GM12873 (cell line): ENCODE results near the gene ERI3.
A peak's percentile ranks its signal among the peaks of the same experiment; 100 is the strongest.

ENCODE experiments used
- CTCF ChIP-seq: IDR thresholded peaks from 2 replicates; pipeline ENCODE4 v1.5.1; 2012; ENCODE audit warnings: low read depth, mild to moderate bottlenecking, moderate library complexity, low read length, control low read depth; ENCODE audit not compliant: insufficient read depth; ENCODE audit errors: missing control alignments

ERI3 gene

DNA sequence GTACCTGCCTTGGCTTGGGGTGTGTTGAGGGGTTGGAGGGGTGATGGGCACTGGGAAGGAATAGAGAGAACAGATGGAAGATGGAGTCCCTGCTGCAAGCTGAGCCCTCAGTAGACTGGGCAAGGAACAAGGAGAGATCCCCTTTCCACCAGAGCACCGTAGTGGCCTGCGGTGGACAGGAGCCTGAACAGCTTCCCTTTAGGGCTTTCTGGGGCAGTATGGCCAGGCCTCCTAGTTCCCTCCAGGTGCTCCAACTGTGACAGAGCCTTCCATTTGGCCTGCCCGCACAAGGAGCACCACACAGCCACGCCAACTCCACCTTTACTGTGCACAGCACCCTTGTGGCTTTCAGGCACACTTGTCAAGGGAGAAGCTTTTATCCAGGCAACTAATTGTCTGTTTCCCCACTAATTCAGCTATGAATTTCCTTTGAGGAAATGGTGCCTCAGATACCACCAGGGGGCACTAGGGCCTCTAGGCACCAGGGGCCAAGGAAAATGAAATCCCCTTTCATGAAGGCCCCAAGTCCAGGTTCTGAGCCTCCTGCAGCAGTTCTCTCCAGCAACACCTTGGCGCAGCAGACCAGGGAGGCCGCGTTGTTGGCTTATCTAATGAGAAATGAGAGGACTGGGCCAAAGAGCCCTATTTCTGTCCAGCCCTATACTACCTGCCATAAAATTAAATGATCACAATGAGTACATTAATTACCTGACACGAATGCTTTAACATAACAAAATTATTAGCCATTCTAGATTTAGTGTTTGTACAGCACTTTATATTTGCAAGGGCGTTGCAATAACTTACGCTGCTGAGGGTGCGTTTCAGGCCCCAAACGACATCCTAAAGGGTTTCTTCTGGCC is 23.1 kb upstream of the ERI3 start:
- peak; percentile 76 for TF ChIP-seq CTCF

DNA sequence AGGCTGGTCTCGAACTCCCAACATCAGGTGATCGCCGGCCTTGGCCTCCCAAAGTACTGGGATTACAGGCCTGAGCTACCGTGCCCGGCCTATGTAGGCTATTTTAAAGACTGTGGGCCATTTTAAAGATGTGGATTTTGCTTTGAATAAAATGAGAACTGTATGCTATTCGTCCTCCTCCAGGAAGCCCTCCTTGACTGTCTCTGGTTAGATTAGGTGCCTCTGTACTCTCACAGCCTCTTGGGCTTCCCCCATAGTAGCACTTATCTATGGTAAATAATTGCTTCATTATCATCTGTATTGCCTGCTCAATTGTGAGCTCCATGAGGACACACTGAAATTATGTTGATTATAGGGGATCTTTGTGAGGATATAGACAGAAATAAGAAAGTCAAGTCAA is 20.5 kb upstream of the ERI3 start:
- TF ChIP-seq CTCF, result no peak

- TF ChIP-seq CTCF, result no peak
Observed at GRCh38 chr1:44371206-44371605, 16.1 kb upstream of the ERI3 start.

DNA sequence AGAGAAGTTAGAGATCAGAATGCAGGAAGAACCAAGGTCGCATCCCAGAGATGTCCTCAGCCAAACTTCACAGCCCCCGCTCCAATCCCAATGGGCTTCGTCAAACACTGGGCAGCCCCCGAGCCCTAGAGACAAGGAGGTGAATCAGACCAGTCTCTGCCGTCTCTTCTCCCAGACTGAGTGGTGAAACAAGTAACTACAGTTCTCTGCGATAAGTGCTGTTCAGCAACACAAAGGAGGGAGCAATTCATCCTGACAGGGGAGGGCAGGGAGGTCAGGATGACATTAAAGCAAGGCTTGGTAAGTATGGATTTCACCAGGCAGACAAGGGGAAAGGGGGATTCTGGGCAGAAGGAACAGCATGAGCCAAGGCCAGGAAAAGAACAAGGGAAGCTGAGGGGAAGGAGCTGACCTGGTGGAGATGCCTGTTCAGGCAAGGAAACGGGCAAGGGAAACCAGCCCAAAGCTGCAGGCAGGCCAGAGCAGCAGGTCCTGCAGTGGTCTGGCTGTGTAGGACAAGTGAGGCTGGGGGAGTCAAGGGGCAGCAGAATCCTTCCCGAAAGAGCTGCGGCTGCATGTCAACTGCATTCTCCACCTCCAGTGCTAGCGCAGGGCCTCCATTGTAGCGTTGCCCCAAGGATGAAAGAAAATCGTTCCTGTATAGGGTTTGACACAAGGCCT is 13.6 kb upstream of the ERI3 start:
- no peak for TF ChIP-seq CTCF

- TF ChIP-seq CTCF, result no peak
Observed at GRCh38 chr1:44367944-44368343, 12.9 kb upstream of the ERI3 start.

DNA sequence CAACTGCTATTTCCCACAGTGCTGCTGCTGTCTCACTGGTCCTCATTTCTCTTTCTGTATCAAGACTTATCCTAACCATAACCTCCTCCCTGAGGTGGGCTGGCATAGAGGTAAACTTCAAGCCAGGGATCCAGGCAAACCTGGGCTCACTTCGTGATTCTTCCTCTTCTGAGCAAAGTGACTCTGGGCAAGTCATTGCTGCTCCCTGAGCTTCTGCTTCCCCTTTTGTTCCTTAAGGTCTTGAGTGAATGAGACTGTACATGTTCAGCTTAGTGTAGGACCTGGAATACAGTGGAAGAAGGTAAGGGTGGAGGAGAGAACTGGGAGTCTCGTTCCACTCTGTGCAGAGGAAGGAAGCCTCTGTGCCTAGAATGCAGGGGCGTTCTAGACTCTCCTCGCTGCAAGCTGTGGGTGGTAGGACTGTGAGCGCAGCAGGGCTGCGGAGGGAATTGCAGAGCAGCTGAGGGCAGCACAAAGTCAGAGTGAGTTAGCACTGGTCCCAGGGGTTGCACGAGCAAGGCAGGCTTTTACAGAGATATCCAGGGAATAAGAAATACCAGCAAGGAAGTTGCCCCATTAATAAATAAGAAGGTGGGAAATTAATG is 11.4 kb upstream of the ERI3 start:
- no peak for TF ChIP-seq CTCF

DNA sequence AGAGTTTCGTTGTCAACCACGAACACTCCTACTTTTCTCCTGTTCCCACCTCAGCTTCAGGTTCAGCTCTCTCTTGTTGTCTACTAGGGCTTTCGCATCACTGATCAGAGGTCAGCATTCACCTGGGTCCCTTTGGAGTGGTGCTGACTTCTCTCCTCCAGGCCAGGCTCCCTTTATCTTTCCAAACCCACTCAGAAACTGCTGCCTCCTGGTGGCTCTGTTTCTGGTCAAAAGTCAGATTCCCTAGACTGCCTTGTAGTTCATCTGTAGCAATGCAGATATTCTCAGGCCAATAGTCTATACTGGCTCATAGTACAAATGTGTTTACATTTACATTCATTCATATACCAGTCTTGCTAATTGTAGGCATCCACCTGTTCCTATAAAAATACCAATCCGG is 6.4 kb upstream of the ERI3 start:
- no peak for TF ChIP-seq CTCF
